Ovary (tissue), 3 donors: ENCODE data around the gene MYO5B.

Source experiments
- CTCF ChIP-seq, 3 donors: fragments of 450-650 bp in 2 of 3; fragments of 200-600 bp in 1 of 3; IDR thresholded peaks; one replicate each; pipeline versions ENCODE4 v1.5.1 to v1.8.0; 2016 to 2022; ENCODE audit warnings: antibody characterized with exemption in 3 of 3, mild to moderate bottlenecking in 1 of 3
- POLR2A ChIP-seq: fragments of 450-650 bp; IDR thresholded peaks from one replicate; pipeline ENCODE4 v1.6.1; 2017; ENCODE audit warnings: antibody characterized with exemption, mild to moderate bottlenecking, moderate library complexity
- donor health status: DM: no; HTN: no; CAD: no.

DNA sequence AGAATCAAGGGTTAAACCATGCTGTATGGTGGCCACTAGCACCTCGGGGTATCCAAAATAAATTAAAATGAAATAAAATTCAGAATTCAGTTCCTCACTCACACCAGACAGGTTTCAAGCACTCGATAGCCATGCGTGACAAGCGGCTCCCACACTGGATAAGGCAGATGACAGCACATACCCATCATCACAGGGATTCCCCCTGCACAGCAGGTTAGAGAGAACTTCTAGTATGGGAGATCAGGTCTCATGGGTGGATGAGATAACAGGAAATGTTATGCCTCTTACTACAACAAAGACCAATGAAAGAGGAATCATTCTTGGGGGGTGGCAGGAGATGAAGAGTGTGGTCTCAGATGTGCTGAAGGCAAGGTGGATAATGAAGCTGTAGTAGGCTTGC lies 259.7 kb downstream of the MYO5B start:
- no peak for TF ChIP-seq CTCF (IDR thresholded peaks at IDR 0.05)
- no peak for TF ChIP-seq POLR2A
